Activated CD4-positive, alpha-beta T cell treated with anti-CD3 and anti-CD28 coated beads for 4 hours (primary cell): Measurements from ENCODE around the gene MRPS22.
A peak's percentile ranks its signal among the peaks of the same experiment; 100 is the strongest.
"Not testable (repeated sequence)": the region's sequence is repeated elsewhere in the genome, so short reads cannot be mapped to it uniquely, and the experiment has no call there.

Experiments
- DNase-seq, 2 donors: peaks; one replicate each; pipeline ENCODE4 v3.0.0-alpha.2; 2020

Gene MRPS22

DNA sequence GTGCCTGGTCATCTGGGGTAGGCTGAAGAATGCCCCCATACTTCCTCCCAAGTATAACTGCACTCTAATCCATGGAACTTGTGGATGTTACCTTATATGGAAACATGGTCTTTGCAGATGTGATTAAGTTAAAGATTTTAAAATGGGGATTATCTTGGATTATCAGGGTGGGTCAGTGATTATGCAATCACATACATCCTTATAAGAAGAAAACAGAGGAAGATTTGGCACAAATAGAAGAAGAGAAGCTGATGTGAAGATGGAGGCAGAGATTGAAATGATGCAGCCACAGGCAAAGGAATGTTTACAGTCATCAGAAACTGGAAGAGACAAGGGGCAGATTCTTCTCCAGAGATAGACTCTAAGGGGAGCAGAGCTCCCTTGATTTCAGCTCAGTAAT, 1.8 kb upstream of the MRPS22 start:
- DNase-seq = no peak

DNA sequence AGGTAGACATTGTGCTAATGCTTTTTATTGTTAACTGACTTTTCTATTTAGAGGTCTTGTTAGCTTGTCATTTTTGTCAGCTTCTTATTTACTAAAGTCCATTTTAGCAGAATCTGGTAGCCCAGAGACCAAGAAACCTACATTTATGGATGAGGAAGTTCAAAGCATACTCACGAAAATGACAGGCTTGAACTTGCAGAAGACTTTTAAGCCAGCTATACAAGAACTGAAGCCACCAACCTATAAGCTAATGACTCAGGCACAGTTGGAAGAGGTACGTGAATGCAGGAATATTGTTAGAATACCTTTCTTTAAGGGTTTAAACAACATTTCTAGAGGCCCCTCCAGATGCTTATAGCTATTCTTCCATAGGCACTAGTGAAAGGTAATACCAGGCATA, 3.0 kb downstream of the MRPS22 start:
- no peak for DNase-seq

DNA sequence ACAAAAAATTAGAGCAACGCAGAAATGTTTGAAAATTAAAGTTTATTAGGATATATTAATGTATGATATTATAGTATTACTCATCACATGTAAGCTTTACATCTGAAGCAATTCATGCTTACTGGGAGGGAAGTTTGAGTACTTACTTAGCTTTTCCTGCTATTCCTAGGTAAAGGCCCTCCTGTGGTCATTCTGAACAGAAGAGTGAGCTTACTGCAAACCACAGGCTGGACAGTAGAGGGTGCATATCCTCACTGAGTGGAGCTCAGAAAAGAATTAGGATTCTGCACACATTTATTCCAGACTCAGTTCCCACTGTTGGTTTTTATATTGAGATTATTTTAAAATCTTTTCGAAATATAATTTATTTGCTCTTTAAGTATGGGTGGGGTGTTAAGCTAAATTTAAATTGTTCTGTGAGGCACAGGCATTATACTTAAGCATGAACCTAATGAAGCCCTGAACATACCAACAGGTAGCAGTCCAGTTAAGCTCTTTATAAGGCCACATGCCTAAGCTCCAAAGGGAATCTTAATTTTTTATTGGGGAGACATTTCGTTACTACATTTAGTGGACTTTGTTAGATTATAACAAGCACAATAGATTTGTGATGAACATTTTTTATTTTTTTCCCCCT, 10.2 kb downstream of the MRPS22 start:
- no peak for DNase-seq

- no peak for DNase-seq
These were observed 10.8 kb downstream of the MRPS22 start for GRCh38 chr3:139354661-139355060.

DNA sequence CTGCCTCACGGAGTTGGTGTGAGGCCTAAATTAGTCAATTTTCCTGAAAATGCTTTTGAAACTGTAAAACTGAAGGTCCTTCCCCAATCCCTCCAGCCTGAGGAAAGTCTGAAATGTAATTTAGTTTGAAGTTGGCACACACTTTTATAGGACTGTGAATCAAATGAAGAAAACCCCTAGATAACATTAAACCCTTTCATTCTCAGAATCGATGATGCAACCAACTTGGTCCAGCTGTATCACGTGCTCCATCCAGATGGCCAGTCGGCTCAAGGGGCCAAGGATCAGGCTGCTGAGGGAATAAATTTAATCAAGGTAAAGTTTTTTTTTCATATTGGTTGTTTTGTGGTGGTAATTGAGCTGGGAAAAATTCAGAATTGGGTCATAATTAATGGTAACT, 11.7 kb downstream of the MRPS22 start:
- DNase-seq = no peak

DNA sequence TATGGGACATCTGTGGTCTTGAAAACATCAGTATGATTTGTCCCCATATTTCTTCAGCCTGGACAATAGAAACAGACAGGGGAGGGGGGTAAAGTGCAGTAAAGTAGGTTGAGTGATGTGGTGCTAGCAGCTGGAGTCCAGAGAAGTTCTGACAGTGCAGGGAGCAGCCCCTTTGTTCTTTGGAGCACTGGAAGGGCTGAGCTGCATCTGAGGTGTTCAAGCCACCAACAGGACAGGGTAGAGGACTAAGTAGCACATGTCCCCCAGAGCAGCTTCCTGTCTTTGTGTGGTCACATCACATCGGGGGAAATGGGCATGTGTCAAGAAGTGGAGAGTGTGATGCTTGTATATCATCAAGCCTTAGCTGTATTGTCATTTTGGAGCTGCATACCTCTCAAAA, 12.1 kb downstream of the MRPS22 start:
- DNase-seq = no peak

- DNase-seq = no peak
These were observed 14.1 kb downstream of the MRPS22 start for GRCh38 chr3:139357899-139358298.

GRCh38 chr3:139358841-139359562, 15.2 kb downstream of the MRPS22 start:
- DNase-seq = no peak

DNA sequence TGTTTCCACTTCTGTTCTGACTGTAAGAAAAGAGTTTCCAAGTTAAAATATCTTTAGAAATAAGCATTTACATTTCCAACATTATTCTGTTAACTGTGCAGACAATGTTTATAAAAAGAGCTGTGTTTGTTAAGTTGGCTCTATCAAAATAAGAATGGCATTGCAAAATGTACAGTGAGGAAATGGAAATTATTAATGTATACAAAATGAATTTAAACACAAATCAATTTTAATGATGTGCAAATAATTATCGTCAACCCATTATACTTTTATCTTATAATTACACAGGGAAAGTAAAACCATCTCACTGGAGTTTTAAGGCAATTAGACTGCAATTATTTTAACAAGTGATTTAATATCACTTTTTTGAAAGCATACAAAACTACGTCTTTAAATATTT, 17.5 kb downstream of the MRPS22 start:
- no peak for DNase-seq

- no peak for DNase-seq
These were observed 20.7 kb downstream of the MRPS22 start for GRCh38 chr3:139364549-139364948.

- DNase-seq = no peak
These were observed 30.3 kb downstream of the MRPS22 start for GRCh38 chr3:139374099-139374498.

DNA sequence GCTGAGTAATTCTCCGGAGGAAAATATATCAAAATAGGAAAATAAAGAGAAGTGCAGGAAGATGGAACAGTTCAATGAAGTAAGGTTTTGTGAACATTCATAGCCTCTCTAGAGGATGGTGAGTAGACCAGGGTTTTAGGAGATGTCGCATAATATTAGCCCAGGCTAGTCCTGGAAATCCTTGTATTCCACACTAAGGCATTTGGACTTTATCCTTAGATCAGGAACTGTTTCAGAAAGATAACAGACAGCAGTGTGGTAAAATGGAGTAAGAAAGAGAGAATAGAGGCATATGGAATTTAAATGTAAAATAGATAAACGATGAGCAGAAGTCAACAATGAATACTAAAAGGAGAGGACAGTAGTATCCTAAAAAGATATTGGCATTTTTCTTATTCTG, 33.6 kb downstream of the MRPS22 start:
- no peak for DNase-seq

- no peak for DNase-seq
These were observed 34.9 kb downstream of the MRPS22 start for GRCh38 chr3:139378587-139379241.

- no peak for DNase-seq
These were observed 36.8 kb downstream of the MRPS22 start for GRCh38 chr3:139380575-139380974.

GRCh38 chr3:139382291-139382690, 38.5 kb downstream of the MRPS22 start:
- not testable (repeated sequence) for DNase-seq

DNA sequence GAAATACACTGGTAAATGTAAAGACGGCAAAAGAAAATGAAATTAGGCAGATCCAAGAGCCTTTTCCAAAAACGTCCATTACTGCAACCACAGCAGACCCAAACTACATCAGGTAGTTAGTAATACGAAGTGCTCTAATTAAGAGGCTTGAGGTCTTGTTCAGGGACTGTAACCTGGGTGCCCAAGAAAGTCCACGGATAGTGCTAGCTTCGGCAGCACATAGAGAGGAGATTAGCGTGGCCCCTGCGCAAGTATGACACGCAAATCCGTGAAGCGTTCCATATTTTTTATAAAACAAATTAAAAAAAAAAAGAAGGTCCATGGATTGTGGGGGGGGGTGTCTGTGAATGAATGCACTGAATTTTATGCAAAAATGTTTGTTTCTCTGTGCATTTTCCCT, 44.3 kb downstream of the MRPS22 start:
- no peak for DNase-seq

DNA sequence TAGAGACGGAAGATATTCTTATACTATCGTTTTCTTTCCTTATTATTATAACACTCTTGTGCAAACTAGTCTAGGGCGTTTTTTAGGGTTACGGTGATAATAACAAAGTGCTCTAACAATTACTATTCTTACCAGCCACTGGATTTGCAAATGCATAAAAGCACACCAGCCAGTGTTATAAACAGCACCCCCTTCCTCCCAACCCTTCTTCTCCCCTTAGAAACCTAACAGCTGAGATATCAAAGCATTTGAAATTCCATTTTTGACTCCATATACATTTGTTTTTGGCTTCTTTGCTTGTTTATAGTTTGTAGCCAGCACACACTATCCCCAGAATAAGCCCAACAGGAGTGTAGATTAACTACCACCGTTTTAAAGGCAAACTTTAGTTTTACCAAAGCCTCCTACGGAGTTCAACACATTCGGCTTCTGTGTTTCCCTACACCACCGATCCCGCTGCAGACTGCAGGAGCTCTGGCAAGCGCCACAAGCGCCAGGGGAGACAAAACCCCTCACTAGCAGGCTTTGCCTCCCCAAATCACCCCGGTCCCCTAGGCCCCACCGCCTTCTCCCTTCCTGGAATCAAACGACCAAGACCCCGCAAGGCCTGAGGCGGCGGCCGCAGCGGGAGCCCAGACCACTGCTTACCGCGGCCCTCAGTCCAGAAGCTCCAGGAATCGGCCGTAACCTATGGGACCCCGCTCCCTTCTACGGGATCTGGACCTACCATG, 45.2 kb downstream of the MRPS22 start:
- DNase-seq = peak; percentile 20 to 30

DNA sequence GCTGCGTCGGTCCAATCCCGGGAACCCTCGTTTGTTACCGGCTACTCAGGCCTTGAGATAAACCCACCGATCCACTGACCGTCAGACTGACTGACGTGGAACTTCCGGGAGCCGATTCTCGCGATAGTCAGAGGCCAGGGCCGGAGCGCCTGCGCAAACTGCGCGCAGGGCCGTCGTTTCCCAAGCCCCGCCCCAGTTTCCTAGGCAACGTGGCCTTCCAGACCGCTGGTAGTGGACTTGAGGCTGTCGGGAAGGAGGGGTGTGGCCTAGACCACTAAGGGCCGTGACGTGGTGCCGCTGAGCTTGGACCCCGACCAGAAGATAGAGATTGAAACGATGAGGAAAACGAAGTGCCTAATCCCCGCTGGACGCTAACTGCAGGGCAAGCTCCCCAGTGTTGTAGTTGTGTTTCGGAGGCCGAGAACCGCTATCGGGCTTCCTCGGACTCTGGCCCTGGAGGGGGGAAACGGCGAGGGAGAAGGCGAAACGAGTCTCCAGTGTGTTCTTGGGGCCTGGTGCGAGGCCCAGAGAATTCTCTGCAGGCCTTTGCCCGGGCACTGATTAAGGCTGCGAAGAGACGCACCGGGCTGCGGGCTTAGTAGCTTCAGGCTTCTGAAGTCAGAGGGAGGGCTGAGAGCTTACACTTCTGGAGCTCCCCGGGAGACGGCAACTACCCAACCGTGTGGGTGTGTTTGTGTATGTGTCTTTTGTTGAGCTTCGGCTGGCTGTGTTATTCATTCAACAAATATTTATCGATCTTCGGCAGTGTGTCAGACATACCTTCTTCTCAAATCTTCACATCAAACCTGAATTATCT, 45.9 kb downstream of the MRPS22 start, which contains the start of gene COPB2:
COPB2 (minus strand) TSS at position 96 of the 817 bp plus-strand sequence. CDS start 97 bp downstream, outside the sequence.
- peak; percentile 95 for DNase-seq

GRCh38 chr3:139394116-139394515, 50.3 kb downstream of the MRPS22 start:
- DNase-seq = no peak

- DNase-seq = no peak
These were observed 52.9 kb downstream of the MRPS22 start for GRCh38 chr3:139396707-139397106.

GRCh38 chr3:139401155-139401554, 57.3 kb downstream of the MRPS22 start:
- DNase-seq = not testable (repeated sequence)
